T-helper 2 cell (primary cell): ENCODE data around the gene PCCB.
A peak's percentile ranks its signal among the peaks of the same experiment; 100 is the strongest.
"Not testable (repeated sequence)": the region's sequence is repeated elsewhere in the genome, so short reads cannot be mapped to it uniquely, and the experiment has no call there.

Experiments
- DNase-seq, 5 experiments: peaks; one replicate each; pipeline versions ENCODE4 v3.0.0 to v3.0.0-alpha.2; 2012 to 2022

The PCCB gene

GRCh38 chr3:136330900-136331299 is 80.8 kb downstream of the PCCB start:
- DNase-seq: no peak

GRCh38 chr3:136332302-136332701 is 82.2 kb downstream of the PCCB start:
- no peak for DNase-seq

GRCh38 chr3:136332776-136333175 is 82.6 kb downstream of the PCCB start:
- no peak for DNase-seq

GRCh38 chr3:136334209-136334608 is 84.1 kb downstream of the PCCB start:
- DNase-seq: no peak

- not testable (repeated sequence) for DNase-seq
Observed at GRCh38 chr3:136334726-136335125, 84.6 kb downstream of the PCCB start.

GRCh38 chr3:136336329-136337100 is 86.4 kb downstream of the PCCB start:
- no peak for DNase-seq

- DNase-seq: no peak
Observed at GRCh38 chr3:136343446-136343845, 93.3 kb downstream of the PCCB start.

- DNase-seq: no peak
Observed at GRCh38 chr3:136343873-136344555, 93.9 kb downstream of the PCCB start.

- DNase-seq: no peak
Observed at GRCh38 chr3:136346486-136346885, 96.3 kb downstream of the PCCB start.

GRCh38 chr3:136350132-136350531 is 100.0 kb downstream of the PCCB start:
- no peak for DNase-seq

GRCh38 chr3:136350557-136350956 is 100.4 kb downstream of the PCCB start:
- DNase-seq: no peak

- DNase-seq: no peak
Observed at GRCh38 chr3:136351351-136351750, 101.2 kb downstream of the PCCB start.

- DNase-seq: no peak
Observed at GRCh38 chr3:136351905-136352304, 101.8 kb downstream of the PCCB start.

GRCh38 chr3:136353461-136353860 is 103.3 kb downstream of the PCCB start:
- peak in 1 of 5 experiments; percentile 81 for DNase-seq

GRCh38 chr3:136366289-136366688 is 116.1 kb downstream of the PCCB start:
- no peak for DNase-seq

- not testable (repeated sequence) for DNase-seq
Observed at GRCh38 chr3:136375800-136376199, 125.7 kb downstream of the PCCB start.

GRCh38 chr3:136377508-136377907 is 127.4 kb downstream of the PCCB start:
- no peak for DNase-seq

GRCh38 chr3:136378011-136378410 is 127.9 kb downstream of the PCCB start:
- no peak for DNase-seq
